GM12878 (cell line): ENCODE measurements around the gene KHK. TPM values are rescaled to one million over a fixed set of nuclear protein-coding genes. Genes with fewer than 3 reads are reported as not detected.

ENCODE experiments used
- ATAC-seq: fragments of 200-7000 bp; cut with Tn5 transposase; 3 replicates; pipeline ENCODE4 v1.9.1; 2020; ENCODE audit warnings: mild to moderate bottlenecking, moderate library complexity
- BruUV-seq: library from RNA; stranded (reverse); fragments of 400-500 nt; replicated peaks from 2 replicates; lab custom pipeline; 2021; lab: Mats Ljungman, UMichigan
- CTCF ChIA-PET: fragments of 300-600 bp; sonication (Branson Sonifier 250); formaldehyde crosslinking; extraction: SDS; loops from one replicate; lab custom pipeline; 2021; ENCODE audit warnings: inconsistent platforms; lab: Yijun Ruan, JAX
- POLR2A ChIA-PET: fragments of 350-600 bp; formaldehyde crosslinking; extraction: SDS; loops from one replicate; lab custom pipeline; 2021; ENCODE audit warnings: inconsistent platforms; lab: Charles Lee
- RAD21 ChIA-PET: fragments of 300-600 bp; sonication (Branson Sonifier 250); formaldehyde crosslinking; loops from one replicate; lab custom pipeline; 2023; ENCODE audit warnings: antibody characterized with exemption; ENCODE audit not compliant: unreplicated experiment; lab: Charles Lee
- SMC1A ChIA-PET: fragments of 300-600 bp; sonication (Branson Sonifier 250); formaldehyde crosslinking; loops from one replicate; lab custom pipeline; 2023; ENCODE audit not compliant: unreplicated experiment, uncharacterized antibody; lab: Charles Lee
- DNase-seq: peaks from one replicate; pipeline ENCODE4 v3.0.0-alpha.2; 2011; ENCODE audit warnings: low read depth, low spot score
- FAIRE-seq: peaks from 3 replicates; lab custom pipeline; 2011; peaks lifted over from hg19 to GRCh38; lab: Jason Lieb, UNC
- H2AFZ ChIP-seq: 2 replicates; pipeline ENCODE4 v1.6.0; 2011; ENCODE audit warnings: low read depth, low read length, control low read depth; ENCODE audit not compliant: control insufficient read depth
- H3K27ac ChIP-seq: 2 replicates; pipeline ENCODE4 v1.5.1; 2011; ENCODE audit warnings: control low read depth; ENCODE audit not compliant: control insufficient read depth, insufficient read depth
- H3K27me3 ChIP-seq, 2 experiments: replicated peaks in 1 of 2; 2 replicates each; pipeline versions ENCODE4 v1.6.0 to v1.6.1; 2011; ENCODE audit warnings: low read length in 1 of 2; ENCODE audit not compliant: control insufficient read depth in 2 of 2, insufficient read depth in 2 of 2
- H3K36me3 ChIP-seq, 2 experiments: 2 replicates each; pipeline ENCODE4 v1.5.1; 2011; ENCODE audit warnings: low read length in 1 of 2; ENCODE audit not compliant: control insufficient read depth in 2 of 2, insufficient read depth in 2 of 2
- H3K4me1 ChIP-seq: 2 replicates; pipeline ENCODE4 v1.6.1; 2011; ENCODE audit warnings: mild to moderate bottlenecking, low read length, moderate library complexity, mixed read lengths; ENCODE audit not compliant: control insufficient read depth, insufficient read depth
- H3K4me2 ChIP-seq: 2 replicates; pipeline ENCODE4 v1.6.0; 2011; ENCODE audit warnings: control low read depth; ENCODE audit not compliant: control insufficient read depth, insufficient read depth
- H3K4me3 ChIP-seq: fragments of 200-600 bp; sonication (generic); 2 replicates; pipeline ENCODE4 v1.5.1; 2016
- H3K79me2 ChIP-seq: 2 replicates; pipeline ENCODE4 v1.6.0; 2011; ENCODE audit warnings: low read length; ENCODE audit not compliant: control insufficient read depth, insufficient read depth
- H3K9ac ChIP-seq: 2 replicates; pipeline ENCODE4 v1.8.0; 2011; ENCODE audit warnings: low read length, control low read depth, mixed read lengths; ENCODE audit not compliant: control insufficient read depth, insufficient read depth
- H3K9me3 ChIP-seq: replicated peaks from 3 replicates; pipeline ENCODE4 v1.5.1; 2011; ENCODE audit warnings: mild to moderate bottlenecking, low read length; ENCODE audit not compliant: control insufficient read depth, insufficient read depth
- H4K20me1 ChIP-seq: 2 replicates; pipeline ENCODE4 v1.6.0; 2011; ENCODE audit not compliant: control insufficient read depth, insufficient read depth
- BRCA1 ChIP-seq: IDR thresholded peaks from 2 replicates; pipeline ENCODE4 v1.6.1; 2011; ENCODE audit warnings: low read depth, low read length, improper control_type of control experiment
- CBX3 ChIP-seq: fragments of 200-600 bp; sonication (generic); IDR thresholded peaks from 2 replicates; pipeline ENCODE4 v1.6.1; 2016; ENCODE audit warnings: low read depth, borderline replicate concordance
- CREB1 ChIP-seq: IDR thresholded peaks from 2 replicates; pipeline ENCODE4 v1.6.1; 2012; ENCODE audit warnings: low read depth, mild to moderate bottlenecking, inconsistent platforms
- ESRRA ChIP-seq: IDR thresholded peaks from 2 replicates; pipeline ENCODE4 v1.6.1; 2012; ENCODE audit warnings: mild to moderate bottlenecking, low read length, improper control_type of control experiment
- GABPA ChIP-seq: IDR thresholded peaks from 2 replicates; pipeline ENCODE4 v1.6.1; 2014; ENCODE audit warnings: antibody characterized with exemption, low read depth, mild to moderate bottlenecking, inconsistent platforms
- HCFC1 ChIP-seq: fragments of 150-350 bp; IDR thresholded peaks from 2 replicates; pipeline ENCODE4 v1.6.1; 2014; ENCODE audit warnings: low read length
- JUNB ChIP-seq: IDR thresholded peaks from 2 replicates; pipeline ENCODE4 v1.6.1; 2016; ENCODE audit warnings: antibody characterized with exemption, mild to moderate bottlenecking
- JUND ChIP-seq: IDR thresholded peaks from 2 replicates; pipeline ENCODE4 v1.6.1; 2012; ENCODE audit warnings: low read depth, mild to moderate bottlenecking, low read length, improper control_type of control experiment, moderate library complexity
- LARP7 ChIP-seq: fragments of 450-650 bp; IDR thresholded peaks from 2 replicates; pipeline ENCODE4 v1.6.1; 2017; ENCODE audit warnings: mild to moderate bottlenecking
- SMAD1 ChIP-seq: fragments of 450-650 bp; IDR thresholded peaks from 2 replicates; pipeline ENCODE4 v1.6.1; 2018; ENCODE audit warnings: mild to moderate bottlenecking, low read depth; ENCODE audit not compliant: partially characterized antibody
- SMARCA5 ChIP-seq: fragments of 450-650 bp; IDR thresholded peaks from 2 replicates; pipeline ENCODE4 v1.6.1; 2017; ENCODE audit warnings: mild to moderate bottlenecking
- SUZ12 ChIP-seq: fragments of 200-600 bp; sonication (generic); IDR thresholded peaks from one replicate; pipeline ENCODE4 v1.6.1; 2018; ENCODE audit warnings: antibody characterized with exemption, mild to moderate bottlenecking; ENCODE audit not compliant: unreplicated experiment
- YBX1 ChIP-seq: fragments of 450-650 bp; IDR thresholded peaks from 2 replicates; pipeline ENCODE4 v1.6.1; 2016; ENCODE audit warnings: antibody characterized with exemption
- WGBS: methylation state at CpG from one replicate; pipeline ENCODE4 v1.1.6; 2016; ENCODE audit warnings: low lambda C conversion rate; ENCODE audit not compliant: insufficient replicate concordance, insufficient coverage; ENCODE audit errors: missing lambda C conversion rate; 5-methylcytosine and 5-hydroxymethylcytosine counted together
- in situ Hi-C: fragments of 300-500 bp; cut with MboI; formaldehyde crosslinking; loops from 9 replicates; pipeline ENCODE4 v1.14.3; 2018; ENCODE audit warnings: mixed read lengths
- intact Hi-C: fragments of 100-400 bp; cut with micrococcal nuclease; formaldehyde crosslinking; loops from one replicate; pipeline ENCODE4 v1.14.2; 2022; ENCODE audit not compliant: unreplicated experiment
- polyA plus RNA-seq, 11 experiments: library from polyadenylated mRNA; depleted of rRNA in 4 of 11; unstranded in 6 of 11; stranded (reverse) in 5 of 11; fragments of >200 nt; fragmentation: Nextera tagmentation in 4 of 11; fragmentation: Illumina TruSeq in 1 of 11; extraction: Ambion mirVana in 4 of 11; extraction: Trizol in 1 of 11; gene quantifications; 1 replicate in 1 of 11; 2 replicates in 10 of 11; pipeline versions ENCODE4 v1.2.1 to v1.2.3, GENCODE V29; 2011 to 2016; ENCODE audit warnings: inconsistent platforms in 2 of 11, missing spikeins in 2 of 11, low read depth in 1 of 11
- total RNA-seq, 4 experiments: library from RNA; depleted of rRNA in 3 of 4; stranded (reverse); fragments of >200 nt in 3 of 4; fragmentation: Illumina TruSeq in 1 of 4; extraction: Trizol in 1 of 4; gene quantifications; 2 replicates each; pipeline versions ENCODE4 v1.2.1 to v1.2.3, GENCODE V29; 2013 to 2021
- TF ChIP-seq, protein P1 (sequence below): IDR thresholded peaks from 2 replicates; pipeline ENCODE4 v1.6.1; 2011; ENCODE audit warnings: borderline replicate concordance, low read depth, mild to moderate bottlenecking, moderate library complexity, low read length; ENCODE audit not compliant: insufficient read depth, poor library complexity, severe bottlenecking
- TF ChIP-seq, protein P2 (sequence below): IDR thresholded peaks from 2 replicates; pipeline ENCODE4 v1.6.1; 2012; ENCODE audit warnings: low read length, inconsistent platforms

Gene KHK
- total and polyA plus RNA-seq, 10 of the 15 experiments (the other 5 are each of a cell fraction or from before 2014, with no cell fraction given): 0.31 to 11.8 (median 3.9) TPM

DNA sequence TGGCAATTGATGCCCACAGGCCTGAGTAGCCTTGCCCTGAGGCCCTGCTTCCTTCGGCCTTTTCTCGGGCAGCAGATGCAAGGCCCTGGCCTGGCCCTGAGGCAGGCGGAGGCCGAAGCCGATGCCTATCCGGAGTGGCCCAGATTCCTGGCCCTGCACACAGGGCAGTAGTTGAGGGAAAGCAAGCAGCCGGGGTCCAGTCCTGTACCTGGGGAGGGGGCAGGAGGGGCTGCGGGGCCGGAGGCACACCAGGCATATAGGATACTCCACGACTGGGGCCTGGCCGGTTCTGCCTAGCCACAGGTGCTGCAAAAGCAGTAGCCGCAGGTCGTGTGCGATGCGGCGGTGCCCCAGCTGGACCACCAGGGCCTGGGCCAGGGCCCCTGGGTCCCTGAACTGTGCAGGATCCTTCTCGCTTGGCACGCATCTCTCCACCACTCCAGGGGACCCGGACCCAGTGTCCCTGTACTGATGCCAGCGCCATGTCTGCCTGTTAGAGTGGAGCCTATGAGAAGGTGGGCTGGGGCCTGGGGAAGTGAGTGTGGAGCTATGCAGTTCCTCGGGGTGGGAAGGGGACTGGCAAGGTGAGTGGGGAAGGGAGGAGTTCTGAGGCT, 50.9 kb downstream of the KHK start:
- Histone ChIP-seq H3K4me3 (no peak overlapping the region), H4K20me1 (no peaks in the 10 kb centered on the region), H3K36me3 (0 out of 4 replicates have a peak, but pooled peaks cover 0 to 2% of the 10 kb centered on the region in 2 experiments), H3K4me2 (no peak overlapping the region), H3K79me2 (peaks cover 19% of the 10 kb centered on the region)
- SMC1A ChIA-PET: no interaction called here
- in situ Hi-C loops (no loop called here), intact Hi-C loops (no loop called here)
- 77% methylated on average over 21 of the region's 21 CpGs for WGBS
- FAIRE-seq: no peak
- RAD21 ChIA-PET: no interaction called here
- TF ChIP-seq BRCA1 (no peak), LARP7 (no peak), SMARCA5 (no peak), SUZ12 (no peak), SMAD1 (no peak), GABPA (no peak)
- TF ChIP-seq, all 136 proteins: peak for 0
- H3K27me3 ChIP-seq: no peaks in the 10 kb centered on the region
- DNase-seq: no peak
- H3K9me3 ChIP-seq: no peaks in the 10 kb centered on the region
- CTCF ChIA-PET: no interaction called here
- H3K27ac ChIP-seq: no peak overlapping the region
- no peak overlapping the region for H2AFZ ChIP-seq
- POLR2A ChIA-PET: no interaction called here
- no peak overlapping the region for H3K9ac ChIP-seq
- BruUV-seq: no TSS peak
- ATAC-seq: no peak
- H3K4me1 ChIP-seq: peaks cover 8% of the 10 kb centered on the region

DNA sequence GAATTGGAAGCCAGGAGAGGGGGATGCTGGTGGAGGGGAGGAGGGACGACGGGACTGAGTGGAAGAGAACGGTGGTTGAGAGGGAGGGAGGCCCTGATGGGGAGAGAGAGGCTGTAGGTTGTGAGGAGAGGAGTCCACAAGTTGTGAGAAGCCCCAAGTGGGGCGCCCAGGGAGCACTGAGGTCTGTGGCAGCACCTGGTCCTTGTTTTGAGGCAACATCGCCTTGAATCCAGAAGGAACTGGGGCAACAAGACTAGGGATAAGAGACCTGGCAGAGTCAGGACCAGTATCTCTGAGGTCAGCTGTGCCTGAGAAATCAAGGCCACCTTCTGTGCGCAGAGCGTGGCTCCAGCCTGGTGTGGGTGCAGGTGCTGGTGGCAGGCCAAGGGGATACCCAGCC, 51.5 kb downstream of the KHK start:
- H3K36me3 ChIP-seq: no peaks in the 10 kb centered on the region
- no peaks in the 10 kb centered on the region for H3K9me3 ChIP-seq
- FAIRE-seq (no peak), ATAC-seq (no peak), DNase-seq (no peak)
- ChIA-PET POLR2A (interaction anchor here (0.6 kb wide), 1 partner anchor 23 kb away, joined by 3 read pairs; no protein-coding TSS in a partner anchor), SMC1A (no interaction called here), CTCF (no interaction called here), RAD21 (no interaction called here)
- no TSS peak for BruUV-seq
- no peak overlapping the region for H2AFZ ChIP-seq
- in situ Hi-C loops (no loop called here), intact Hi-C loops (no loop called here)
- H3K27ac ChIP-seq: no peak overlapping the region
- H3K4me1 ChIP-seq: peaks cover 5% of the 10 kb centered on the region
- no peak overlapping the region for H3K4me3 ChIP-seq
- no peaks in the 10 kb centered on the region; a peak in 1 of 4 replicates for H3K27me3 ChIP-seq
- H3K79me2 ChIP-seq: peaks cover 13% of the 10 kb centered on the region
- no peaks in the 10 kb centered on the region for H4K20me1 ChIP-seq
- 39% methylated on average over 7 of the region's 7 CpGs for WGBS
- H3K4me2 ChIP-seq: no peak overlapping the region
- no peak overlapping the region for H3K9ac ChIP-seq
- TF ChIP-seq ESRRA (no peak), CBX3 (no peak), HCFC1 (no peak), CREB1 (no peak), YBX1 (no peak), JUND (no peak), JUNB (no peak)
- TF ChIP-seq, protein P1, sequence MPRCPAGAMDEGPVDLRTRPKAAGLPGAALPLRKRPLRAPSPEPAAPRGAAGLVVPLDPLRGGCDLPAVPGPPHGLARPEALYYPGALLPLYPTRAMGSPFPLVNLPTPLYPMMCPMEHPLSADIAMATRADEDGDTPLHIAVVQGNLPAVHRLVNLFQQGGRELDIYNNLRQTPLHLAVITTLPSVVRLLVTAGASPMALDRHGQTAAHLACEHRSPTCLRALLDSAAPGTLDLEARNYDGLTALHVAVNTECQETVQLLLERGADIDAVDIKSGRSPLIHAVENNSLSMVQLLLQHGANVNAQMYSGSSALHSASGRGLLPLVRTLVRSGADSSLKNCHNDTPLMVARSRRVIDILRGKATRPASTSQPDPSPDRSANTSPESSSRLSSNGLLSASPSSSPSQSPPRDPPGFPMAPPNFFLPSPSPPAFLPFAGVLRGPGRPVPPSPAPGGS: no peak
- TF ChIP-seq, protein P2, sequence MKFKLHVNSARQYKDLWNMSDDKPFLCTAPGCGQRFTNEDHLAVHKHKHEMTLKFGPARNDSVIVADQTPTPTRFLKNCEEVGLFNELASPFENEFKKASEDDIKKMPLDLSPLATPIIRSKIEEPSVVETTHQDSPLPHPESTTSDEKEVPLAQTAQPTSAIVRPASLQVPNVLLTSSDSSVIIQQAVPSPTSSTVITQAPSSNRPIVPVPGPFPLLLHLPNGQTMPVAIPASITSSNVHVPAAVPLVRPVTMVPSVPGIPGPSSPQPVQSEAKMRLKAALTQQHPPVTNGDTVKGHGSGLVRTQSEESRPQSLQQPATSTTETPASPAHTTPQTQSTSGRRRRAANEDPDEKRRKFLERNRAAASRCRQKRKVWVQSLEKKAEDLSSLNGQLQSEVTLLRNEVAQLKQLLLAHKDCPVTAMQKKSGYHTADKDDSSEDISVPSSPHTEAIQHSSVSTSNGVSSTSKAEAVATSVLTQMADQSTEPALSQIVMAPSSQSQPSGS: no peak
